HG03442 (cell line): ENCODE results near the gene TRIM37.
A peak's percentile ranks its signal among the peaks of the same experiment; 100 is the strongest.
"Not testable (repeated sequence)": the region's sequence is repeated elsewhere in the genome, so short reads cannot be mapped to it uniquely, and the experiment has no call there.

Experiments
- ATAC-seq: cut with Tn5 transposase; IDR thresholded peaks from one replicate; pipeline ENCODE4 v1.9.1; 2021; ENCODE audit warnings: mild to moderate bottlenecking, moderate library complexity; ENCODE audit not compliant: unreplicated experiment

Gene TRIM37

GRCh38 chr17:59106463-59107305 is at the start of gene TRIM37:
TSS of gene TRIM37 (minus strand) at chr17:59106880. CDS start at chr17:59106461, 419 bp downstream.
- ATAC-seq = peak; percentile 91

- peak; percentile 84 for ATAC-seq
These were observed 48.9 kb upstream of the TRIM37 start, which contains the start of gene PRR11 for GRCh38 chr17:59155439-59156177. TSS of gene PRR11 (plus strand) at chr17:59155746. CDS start at chr17:59169753, 14,007 bp downstream.

- peak; percentile 79 for ATAC-seq
These were observed 48.2 kb upstream of the TRIM37 start, which contains the start of gene SKA2 for GRCh38 chr17:59154721-59155438. TSS of gene SKA2 (minus strand) at chr17:59155186. CDS start at chr17:59155163, 23 bp downstream.

GRCh38 chr17:59154292-59154720 is 47.6 kb upstream of the TRIM37 start:
- no peak for ATAC-seq

- ATAC-seq = no peak
These were observed 46.2 kb upstream of the TRIM37 start for GRCh38 chr17:59152925-59153324.

- no peak for ATAC-seq
These were observed 44.9 kb upstream of the TRIM37 start for GRCh38 chr17:59151591-59151990.

- no peak for ATAC-seq
These were observed 44.3 kb upstream of the TRIM37 start for GRCh38 chr17:59151006-59151405.

- ATAC-seq = no peak
These were observed 43.3 kb upstream of the TRIM37 start for GRCh38 chr17:59149841-59150511.

GRCh38 chr17:59149051-59149450 is 42.4 kb upstream of the TRIM37 start:
- no peak for ATAC-seq

GRCh38 chr17:59145571-59146096 is 39.0 kb upstream of the TRIM37 start:
- no peak for ATAC-seq

GRCh38 chr17:59141860-59142259 is 35.2 kb upstream of the TRIM37 start:
- no peak for ATAC-seq

GRCh38 chr17:59139939-59140338 is 33.3 kb upstream of the TRIM37 start:
- ATAC-seq = no peak

- ATAC-seq = not testable (repeated sequence)
These were observed 31.7 kb upstream of the TRIM37 start for GRCh38 chr17:59138339-59138738.

GRCh38 chr17:59131131-59131530 is 24.5 kb upstream of the TRIM37 start:
- ATAC-seq = no peak

- ATAC-seq = no peak
These were observed 23.1 kb upstream of the TRIM37 start for GRCh38 chr17:59129814-59130213.

- no peak for ATAC-seq
These were observed 20.2 kb upstream of the TRIM37 start for GRCh38 chr17:59126809-59127417.

- ATAC-seq = peak; percentile 66
These were observed 18.0 kb upstream of the TRIM37 start for GRCh38 chr17:59124665-59125064.

GRCh38 chr17:59121901-59122480 is 15.3 kb upstream of the TRIM37 start:
- ATAC-seq = no peak

- ATAC-seq = no peak
These were observed 8.8 kb upstream of the TRIM37 start for GRCh38 chr17:59115474-59115873.
